OCI-LY1 (cell line): ENCODE measurements around the gene ABCE1.

ENCODE experiments used
- H2AFZ ChIP-seq: fragments of 200-600 bp; sonication (generic), shearing (Covaris generic); 2 replicates; pipeline ENCODE4 v1.6.0; 2014; ENCODE audit warnings: antibody characterized with exemption, mild to moderate bottlenecking, low read length
- H3F3A ChIP-seq: fragments of 200-600 bp; sonication (generic), shearing (Covaris generic); 2 replicates; pipeline ENCODE4 v1.6.0; 2014; ENCODE audit warnings: mild to moderate bottlenecking, antibody characterized with exemption, low read length, moderate library complexity; ENCODE audit not compliant: insufficient read depth
- H3K27ac ChIP-seq: fragments of 200-600 bp; sonication (generic); 2 replicates; pipeline ENCODE4 v1.5.1; 2014; ENCODE audit warnings: low read length, mixed run types, mild to moderate bottlenecking, low read depth; ENCODE audit not compliant: poor library complexity, severe bottlenecking
- H3K27me3 ChIP-seq: fragments of 200-600 bp; sonication (generic); 2 replicates; pipeline ENCODE4 v1.6.0; 2014; ENCODE audit warnings: antibody characterized with exemption, mild to moderate bottlenecking, low read length, moderate library complexity; ENCODE audit not compliant: insufficient read depth
- H3K36me3 ChIP-seq: fragments of 200-600 bp; sonication (generic); 2 replicates; pipeline ENCODE4 v1.6.1; 2014; ENCODE audit warnings: mild to moderate bottlenecking, antibody characterized with exemption, low read length, moderate library complexity, mixed read lengths; ENCODE audit not compliant: insufficient read depth
- H3K4me1 ChIP-seq: fragments of 200-600 bp; sonication (generic); 2 replicates; pipeline ENCODE4 v1.5.1; 2014; ENCODE audit warnings: mild to moderate bottlenecking, low read length, moderate library complexity; ENCODE audit not compliant: insufficient read depth, severe bottlenecking
- H3K4me2 ChIP-seq: fragments of 200-600 bp; sonication (generic), shearing (Covaris generic); 2 replicates; pipeline ENCODE4 v1.6.1; 2014; ENCODE audit warnings: low read length
- H3K4me3 ChIP-seq: fragments of 200-600 bp; sonication (generic); 2 replicates; pipeline ENCODE4 v1.5.1; 2014; ENCODE audit warnings: low read length, low read depth, mild to moderate bottlenecking, mixed read lengths; ENCODE audit not compliant: poor library complexity, severe bottlenecking
- H3K79me2 ChIP-seq: fragments of 200-600 bp; shearing (Covaris generic); 2 replicates; pipeline ENCODE4 v1.6.1; 2016; ENCODE audit warnings: mixed run types, low read length, mixed read lengths; ENCODE audit not compliant: insufficient read depth
- H3K9ac ChIP-seq: fragments of 200-600 bp; sonication (generic), shearing (Covaris generic); 2 replicates; pipeline ENCODE4 v1.6.1; 2014; ENCODE audit warnings: mild to moderate bottlenecking, low read length, mixed read lengths
- H3K9me2 ChIP-seq: fragments of 200-600 bp; sonication (generic), shearing (Covaris generic); 2 replicates; pipeline ENCODE4 v1.6.1; 2014; ENCODE audit warnings: low read depth, mild to moderate bottlenecking, low read length, mixed read lengths
- H3K9me3 ChIP-seq: fragments of 200-600 bp; shearing (Covaris generic); 2 replicates; pipeline ENCODE4 v1.6.1; 2014; ENCODE audit warnings: low read length, mixed read lengths
- H4K20me1 ChIP-seq: fragments of 200-600 bp; sonication (generic), shearing (Covaris generic); 2 replicates; pipeline ENCODE4 v1.6.0; 2016; ENCODE audit warnings: mild to moderate bottlenecking, low read length; ENCODE audit not compliant: insufficient read depth
- EZH2 ChIP-seq: fragments of 200-600 bp; sonication (generic), shearing (Covaris generic); IDR thresholded peaks from 2 replicates; pipeline ENCODE4 v1.8.0; 2017; ENCODE audit warnings: borderline replicate concordance, mixed run types, mild to moderate bottlenecking, antibody characterized with exemption, low read length, moderate library complexity, mixed read lengths
- TF ChIP-seq, protein P1 (sequence below): fragments of 200-600 bp; sonication (generic), shearing (Covaris generic); IDR thresholded peaks from 2 replicates; pipeline ENCODE4 v1.5.1; 2017; ENCODE audit warnings: mild to moderate bottlenecking, antibody characterized with exemption, low read length, moderate library complexity, mixed read lengths

ABCE1 gene

DNA sequence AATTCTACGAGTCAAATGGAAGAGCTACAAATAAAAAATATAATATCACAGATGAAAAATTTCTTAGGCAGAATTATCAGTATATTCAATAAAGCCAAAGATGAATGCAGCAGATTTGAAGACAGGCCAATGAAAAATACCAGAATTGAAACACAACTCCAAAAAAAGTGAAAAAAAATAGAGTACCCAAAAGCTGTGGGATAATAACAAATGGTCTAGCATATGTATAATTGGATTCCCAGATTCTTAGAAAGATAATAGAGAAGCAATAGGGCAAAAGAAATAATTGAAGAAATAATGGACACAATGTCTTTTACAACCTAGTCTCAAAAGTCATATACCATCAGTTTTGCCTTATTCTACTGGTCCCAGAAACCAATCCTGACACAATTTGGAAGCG is 4.5 kb upstream of the ABCE1 start:
- no peak for TF ChIP-seq EZH2
- TF ChIP-seq, protein P1, sequence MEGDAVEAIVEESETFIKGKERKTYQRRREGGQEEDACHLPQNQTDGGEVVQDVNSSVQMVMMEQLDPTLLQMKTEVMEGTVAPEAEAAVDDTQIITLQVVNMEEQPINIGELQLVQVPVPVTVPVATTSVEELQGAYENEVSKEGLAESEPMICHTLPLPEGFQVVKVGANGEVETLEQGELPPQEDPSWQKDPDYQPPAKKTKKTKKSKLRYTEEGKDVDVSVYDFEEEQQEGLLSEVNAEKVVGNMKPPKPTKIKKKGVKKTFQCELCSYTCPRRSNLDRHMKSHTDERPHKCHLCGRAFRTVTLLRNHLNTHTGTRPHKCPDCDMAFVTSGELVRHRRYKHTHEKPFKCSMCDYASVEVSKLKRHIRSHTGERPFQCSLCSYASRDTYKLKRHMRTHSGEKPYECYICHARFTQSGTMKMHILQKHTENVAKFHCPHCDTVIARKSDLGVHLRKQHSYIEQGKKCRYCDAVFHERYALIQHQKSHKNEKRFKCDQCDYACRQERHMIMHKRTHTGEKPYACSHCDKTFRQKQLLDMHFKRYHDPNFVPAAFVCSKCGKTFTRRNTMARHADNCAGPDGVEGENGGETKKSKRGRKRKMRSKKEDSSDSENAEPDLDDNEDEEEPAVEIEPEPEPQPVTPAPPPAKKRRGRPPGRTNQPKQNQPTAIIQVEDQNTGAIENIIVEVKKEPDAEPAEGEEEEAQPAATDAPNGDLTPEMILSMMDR: no peak
- Histone ChIP-seq H3K9ac (no peak overlapping the region), H3K27me3 (no peaks in the 10 kb centered on the region), H3K4me2 (no peak overlapping the region), H3K36me3 (peaks cover 72% of the 10 kb centered on the region), H2AFZ (no peak overlapping the region), H3K9me2 (no peaks in the 10 kb centered on the region), H3K9me3 (peaks cover 8% of the 10 kb centered on the region; the same call in 1 of the 2 replicates), H3K4me3 (no peak overlapping the region), H3F3A (no peaks in the 10 kb centered on the region), H4K20me1 (no peaks in the 10 kb centered on the region), H3K4me1 (peaks cover 9% of the 10 kb centered on the region), H3K79me2 (peaks cover 51% of the 10 kb centered on the region), H3K27ac (no peak overlapping the region)

DNA sequence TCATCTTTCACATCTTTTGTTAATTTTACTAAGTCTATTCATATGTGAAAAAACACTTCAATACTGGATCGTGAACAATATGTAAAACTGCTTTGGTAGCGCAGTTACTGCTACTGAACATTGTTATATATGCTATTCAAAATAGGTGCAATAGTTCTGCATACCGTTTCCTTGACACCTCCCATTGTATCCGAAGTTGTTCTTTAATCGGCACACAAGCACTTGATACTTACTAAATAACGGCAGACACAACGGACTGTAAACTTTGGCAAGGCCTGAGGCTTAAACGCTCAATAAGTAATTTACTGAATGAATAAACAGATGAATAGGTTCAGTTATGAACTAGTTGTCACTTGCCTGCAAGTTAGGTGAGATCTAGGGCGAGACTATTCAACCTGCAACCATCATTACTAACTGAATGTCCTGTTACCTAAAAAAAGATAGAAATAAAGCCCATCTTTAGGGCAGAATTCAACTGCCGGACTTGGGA is 735 bp upstream of the ABCE1 start:
- H3K9ac ChIP-seq: peak overlapping the region; percentile 86
- peaks cover 43% of the 10 kb centered on the region for H3K4me1 ChIP-seq
- no peaks in the 10 kb centered on the region for H3K9me2 ChIP-seq
- H2AFZ ChIP-seq: no peak overlapping the region
- no peaks in the 10 kb centered on the region for H3F3A ChIP-seq
- peaks cover 8% of the 10 kb centered on the region; the same call in 1 of the 2 replicates for H3K9me3 ChIP-seq
- TF ChIP-seq, protein P1: no peak
- TF ChIP-seq EZH2: no peak
- peaks cover 44% of the 10 kb centered on the region for H3K36me3 ChIP-seq
- H3K27me3 ChIP-seq: no peaks in the 10 kb centered on the region
- peak overlapping the region; percentile 77 for H3K4me3 ChIP-seq
- H3K27ac ChIP-seq: peak overlapping the region; percentile 76
- H3K4me2 ChIP-seq: peak overlapping the region; percentile 99
- H4K20me1 ChIP-seq: no peaks in the 10 kb centered on the region
- H3K79me2 ChIP-seq: peaks cover 80% of the 10 kb centered on the region

DNA sequence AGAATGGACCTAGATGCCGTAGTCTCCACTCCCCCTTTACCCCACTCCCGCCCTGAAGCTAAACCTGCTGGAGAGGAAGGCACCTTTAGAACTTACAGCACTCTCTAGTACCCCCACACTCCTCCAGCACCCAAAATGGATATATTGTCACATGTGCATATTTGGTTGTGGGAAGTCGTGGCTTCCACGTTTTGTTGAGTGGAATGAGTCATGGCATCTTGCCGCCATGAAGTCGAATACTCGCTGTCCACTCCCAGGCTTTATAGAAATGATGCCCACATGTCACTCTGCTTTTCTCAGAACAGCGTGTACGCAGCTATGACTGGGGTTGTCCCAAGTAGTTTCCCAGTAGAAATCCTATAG is 545 bp downstream of the ABCE1 start:
- Histone ChIP-seq H3K9ac (peak overlapping the region; percentile 86), H3K4me1 (peaks cover 56% of the 10 kb centered on the region), H3K4me2 (peak overlapping the region; percentile 99), H2AFZ (no peak overlapping the region), H3K27ac (peak overlapping the region; percentile 76), H3K9me2 (no peaks in the 10 kb centered on the region), H3F3A (no peaks in the 10 kb centered on the region), H3K27me3 (no peaks in the 10 kb centered on the region), H3K4me3 (peak overlapping the region; percentile 77), H3K79me2 (peaks cover 80% of the 10 kb centered on the region), H4K20me1 (no peaks in the 10 kb centered on the region), H3K36me3 (peaks cover 37% of the 10 kb centered on the region), H3K9me3 (peaks cover 7% of the 10 kb centered on the region; the same call in 1 of the 2 replicates)
- no peak for TF ChIP-seq EZH2
- TF ChIP-seq, protein P1: no peak
